Astrocyte (in vitro differentiated cells and primary cell): Measurements from ENCODE around the gene TJP1.

Source experiments
- EZH2 ChIP-seq: IDR thresholded peaks from 2 replicates; pipeline ENCODE4 v1.6.1; 2012; ENCODE audit warnings: mild to moderate bottlenecking, low read length, inconsistent platforms; ENCODE audit not compliant: insufficient read depth
- TF ChIP-seq, protein P1 (sequence below): IDR thresholded peaks from 2 replicates; pipeline ENCODE4 v1.5.1; 2011; ENCODE audit warnings: low read depth, mild to moderate bottlenecking, inconsistent platforms, low read length, moderate library complexity; ENCODE audit not compliant: insufficient read depth

DNA sequence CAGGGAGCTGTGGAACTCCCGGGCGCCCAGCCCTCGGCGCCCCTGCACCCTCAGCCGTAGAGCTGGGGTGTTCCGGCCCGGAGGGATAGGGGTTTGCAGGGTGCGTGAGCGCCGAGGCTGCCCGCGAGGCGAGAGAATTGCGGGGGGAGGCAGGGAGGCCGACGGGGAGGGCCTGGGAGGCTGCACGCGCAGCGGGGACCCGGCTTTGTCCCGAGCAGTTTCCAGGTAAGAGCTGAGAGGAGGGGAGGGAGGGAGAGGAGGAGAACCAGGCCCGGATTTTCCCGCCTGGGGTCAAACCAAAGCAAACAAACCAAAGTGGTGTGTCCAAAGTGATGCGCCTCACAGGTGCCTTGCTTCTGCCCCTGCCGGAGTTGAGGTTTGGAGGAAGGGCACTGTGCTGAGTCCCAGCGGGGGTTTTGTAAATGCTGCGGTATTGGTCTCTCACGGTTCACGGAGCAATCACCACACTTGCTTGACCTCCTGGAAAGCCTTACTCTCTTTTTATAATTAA is 146.4 kb downstream of the TJP1 start:
- TF ChIP-seq, protein P1, sequence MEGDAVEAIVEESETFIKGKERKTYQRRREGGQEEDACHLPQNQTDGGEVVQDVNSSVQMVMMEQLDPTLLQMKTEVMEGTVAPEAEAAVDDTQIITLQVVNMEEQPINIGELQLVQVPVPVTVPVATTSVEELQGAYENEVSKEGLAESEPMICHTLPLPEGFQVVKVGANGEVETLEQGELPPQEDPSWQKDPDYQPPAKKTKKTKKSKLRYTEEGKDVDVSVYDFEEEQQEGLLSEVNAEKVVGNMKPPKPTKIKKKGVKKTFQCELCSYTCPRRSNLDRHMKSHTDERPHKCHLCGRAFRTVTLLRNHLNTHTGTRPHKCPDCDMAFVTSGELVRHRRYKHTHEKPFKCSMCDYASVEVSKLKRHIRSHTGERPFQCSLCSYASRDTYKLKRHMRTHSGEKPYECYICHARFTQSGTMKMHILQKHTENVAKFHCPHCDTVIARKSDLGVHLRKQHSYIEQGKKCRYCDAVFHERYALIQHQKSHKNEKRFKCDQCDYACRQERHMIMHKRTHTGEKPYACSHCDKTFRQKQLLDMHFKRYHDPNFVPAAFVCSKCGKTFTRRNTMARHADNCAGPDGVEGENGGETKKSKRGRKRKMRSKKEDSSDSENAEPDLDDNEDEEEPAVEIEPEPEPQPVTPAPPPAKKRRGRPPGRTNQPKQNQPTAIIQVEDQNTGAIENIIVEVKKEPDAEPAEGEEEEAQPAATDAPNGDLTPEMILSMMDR: no peak
- TF ChIP-seq EZH2: no peak
